Activated naive CD4-positive, alpha-beta T cell (primary cell): ENCODE measurements around the gene GNAT2.

Experiments
- DNase-seq, 4 experiments: peaks; one replicate each; lab custom pipeline; 2025; lab: John Stamatoyannopoulos, UW

Gene GNAT2

DNA sequence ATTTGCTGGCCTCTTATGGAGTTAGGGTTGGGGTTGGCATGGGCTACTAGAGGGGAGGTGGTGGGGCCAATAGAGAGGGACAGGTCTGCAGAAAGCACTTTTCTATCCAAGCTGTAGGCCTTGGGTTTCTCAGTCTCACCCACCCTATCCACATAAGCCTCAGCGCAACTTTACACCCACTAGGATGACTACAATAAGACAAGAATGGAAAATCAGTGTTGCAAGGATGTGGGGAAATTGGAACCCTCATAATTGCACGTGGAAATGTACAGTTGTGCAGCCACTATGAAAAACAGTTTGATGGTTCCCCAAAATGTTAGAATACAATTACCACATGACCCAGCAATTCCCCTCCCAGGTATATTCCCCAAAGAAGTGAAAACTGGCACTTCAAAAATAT is 22.4 kb upstream of the GNAT2 start:
- DNase-seq: no peak

DNA sequence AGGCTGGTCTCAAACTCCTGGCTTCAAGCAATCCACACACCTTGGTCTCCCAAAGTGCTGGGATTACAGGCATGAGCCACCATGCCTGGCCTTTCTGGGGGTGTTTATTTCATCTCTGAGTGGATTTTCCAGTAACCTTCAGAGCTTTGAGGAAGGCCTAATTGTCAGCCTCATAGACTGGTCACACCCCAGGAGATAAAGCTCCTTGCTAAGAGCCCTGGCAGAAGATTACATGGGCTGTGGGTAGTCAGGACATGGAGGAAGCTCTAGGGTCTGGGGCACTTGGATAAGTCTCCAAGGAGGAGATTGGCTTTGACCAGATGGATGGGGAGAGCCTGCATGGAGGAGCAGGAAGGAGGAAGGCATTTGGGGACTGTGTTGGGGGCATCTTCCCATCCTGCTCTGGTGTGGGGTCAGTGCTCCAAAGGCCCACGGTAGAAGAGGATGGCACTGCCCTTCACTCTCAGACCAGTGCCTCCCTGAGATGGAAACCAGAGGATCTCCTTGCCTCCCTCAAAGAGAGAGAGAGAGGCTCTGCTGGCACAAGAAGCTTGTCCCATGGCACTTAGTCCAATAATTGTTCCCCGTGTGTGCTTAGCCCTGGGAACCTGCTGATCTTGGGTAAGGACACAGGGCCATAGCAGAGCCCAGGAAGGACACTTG is 21.8 kb upstream of the GNAT2 start:
- no peak for DNase-seq

DNA sequence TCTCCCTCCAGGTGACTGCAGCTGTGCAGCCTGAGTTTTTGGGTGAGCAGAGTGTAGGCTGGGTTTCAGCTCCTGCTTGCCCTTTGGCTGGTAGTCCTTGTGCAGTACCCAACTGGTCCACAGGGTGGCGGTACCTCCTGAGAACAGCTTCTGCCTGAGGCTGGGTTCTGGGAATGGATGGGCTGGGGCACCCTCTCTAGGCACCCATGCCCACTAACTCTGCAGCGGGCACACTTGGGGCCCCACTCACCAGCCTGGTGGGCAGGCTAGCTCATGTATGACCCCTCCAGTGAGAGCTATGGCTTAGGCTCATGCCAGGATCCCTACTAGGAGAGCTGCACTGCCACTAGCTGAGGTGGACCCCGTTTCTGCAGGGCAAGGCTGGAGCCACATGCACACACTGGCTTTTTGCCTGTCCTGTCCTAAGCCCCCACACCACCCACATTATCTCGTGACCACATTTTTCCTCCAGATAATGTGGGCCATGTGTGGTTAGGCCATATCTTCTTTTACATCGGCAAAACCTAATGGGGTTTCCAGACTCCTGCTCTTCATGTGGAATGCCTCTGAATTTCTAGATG is 21.0 kb upstream of the GNAT2 start:
- peak; percentile 83 to 95 (median 92) for DNase-seq

DNA sequence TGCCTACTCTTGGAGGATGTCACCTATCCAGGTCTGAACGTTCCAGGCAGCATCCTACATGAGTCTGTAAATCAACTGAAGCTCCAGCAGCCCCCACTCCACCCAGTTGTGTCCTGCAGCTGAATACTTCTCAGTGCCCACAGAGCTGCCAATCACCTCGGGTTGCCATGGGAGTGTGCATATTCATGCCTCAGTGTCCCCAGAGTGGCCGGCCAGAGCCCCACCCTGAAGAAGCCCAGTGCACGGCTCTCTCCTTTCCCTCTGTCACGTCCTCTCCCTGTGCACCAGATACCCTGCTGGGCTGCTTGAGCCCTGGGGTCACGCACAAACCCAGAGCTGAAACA is 20.4 kb upstream of the GNAT2 start:
- DNase-seq: no peak

DNA sequence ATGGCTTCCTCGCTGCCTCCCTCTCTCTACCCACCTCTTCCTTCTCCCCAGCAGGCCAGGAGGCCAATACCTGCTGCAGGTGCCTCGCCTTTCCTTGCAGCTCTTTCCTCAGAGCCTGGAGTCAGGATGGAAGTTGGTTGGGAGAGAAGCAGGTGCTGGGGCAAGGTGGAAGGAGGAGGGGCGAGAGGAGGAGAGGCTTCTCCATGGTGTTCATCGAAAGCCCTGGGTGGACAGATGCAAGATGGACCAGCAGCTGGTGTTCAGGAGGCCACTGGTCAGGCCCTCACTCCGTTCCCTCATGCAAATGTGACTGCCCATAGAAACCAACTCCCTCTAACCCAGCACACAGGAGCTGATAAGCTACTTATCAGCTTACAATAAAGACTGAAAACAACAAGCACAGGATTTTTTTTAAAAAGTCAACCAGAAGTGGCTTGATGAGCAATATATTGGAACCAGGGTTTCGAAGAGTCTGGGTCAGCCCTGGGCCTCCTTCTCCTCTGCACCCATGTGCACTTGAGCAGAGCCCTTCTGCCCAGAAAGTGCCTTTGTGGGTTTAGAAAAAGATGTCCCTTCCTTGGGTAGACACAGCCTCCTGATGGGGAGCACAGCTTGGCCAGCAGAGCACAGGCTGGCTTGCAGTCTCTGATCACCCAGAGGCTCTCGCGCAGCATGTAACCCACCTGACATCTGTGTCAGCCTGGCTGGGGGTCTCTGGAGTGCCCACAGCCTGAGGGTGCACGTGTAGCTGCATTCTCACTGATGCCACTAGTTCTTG is 19.8 kb upstream of the GNAT2 start:
- no peak for DNase-seq

DNA sequence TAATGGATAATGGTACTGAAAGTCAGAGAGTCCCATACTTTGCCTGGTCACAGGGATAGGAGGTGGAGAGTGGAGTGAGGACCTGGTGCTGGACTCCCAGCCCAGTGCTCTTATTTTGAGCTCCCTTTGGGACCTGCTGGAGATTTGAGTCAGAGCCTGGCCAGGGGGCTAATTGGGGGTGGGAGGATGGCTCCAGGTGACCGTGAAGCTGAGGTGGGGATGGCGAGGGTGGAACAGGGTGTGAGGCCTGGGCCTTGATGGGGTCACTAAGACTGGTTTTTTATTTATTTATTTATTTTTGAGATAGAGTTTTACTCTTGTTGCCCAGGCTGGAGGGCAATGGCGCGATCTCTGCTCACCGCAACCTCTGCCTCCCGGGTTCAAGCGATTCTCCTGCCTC is 18.0 kb upstream of the GNAT2 start:
- DNase-seq: no peak

DNA sequence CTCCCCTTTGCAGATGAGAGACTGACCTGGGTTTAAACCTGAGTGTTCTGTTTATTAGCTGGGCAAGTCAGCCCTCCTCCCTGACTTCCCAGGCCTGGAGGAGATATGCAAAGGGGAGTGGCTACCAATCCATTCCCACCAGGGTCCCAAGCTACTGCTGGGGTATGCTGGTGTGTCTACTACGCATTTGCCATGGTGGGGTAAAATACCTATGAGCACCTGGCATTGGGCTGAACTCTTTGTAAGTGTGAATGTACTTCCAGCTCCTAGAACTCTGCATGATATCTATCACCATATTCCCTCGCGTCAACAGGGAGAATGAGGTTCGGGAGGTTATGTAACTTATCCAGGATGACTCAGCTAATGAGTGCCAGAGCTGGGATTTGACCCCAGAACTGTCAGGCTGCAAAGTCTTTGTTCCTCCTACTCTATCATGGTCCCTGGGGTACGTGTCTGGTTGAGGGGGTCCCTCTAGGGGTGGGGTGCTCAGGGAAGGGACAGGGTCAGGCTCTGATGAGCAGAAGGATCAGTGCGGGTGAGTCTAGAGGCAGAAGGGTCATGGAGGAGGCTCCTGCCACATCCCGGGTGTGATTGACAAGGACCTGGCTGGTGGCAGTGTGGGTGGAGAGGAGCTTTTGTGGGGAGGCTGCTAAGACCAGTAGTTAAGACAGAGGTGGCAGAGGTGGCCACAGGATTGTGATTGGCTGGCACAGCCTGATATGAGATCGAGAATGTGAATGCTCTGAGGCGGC is 17.0 kb upstream of the GNAT2 start:
- no peak for DNase-seq

DNA sequence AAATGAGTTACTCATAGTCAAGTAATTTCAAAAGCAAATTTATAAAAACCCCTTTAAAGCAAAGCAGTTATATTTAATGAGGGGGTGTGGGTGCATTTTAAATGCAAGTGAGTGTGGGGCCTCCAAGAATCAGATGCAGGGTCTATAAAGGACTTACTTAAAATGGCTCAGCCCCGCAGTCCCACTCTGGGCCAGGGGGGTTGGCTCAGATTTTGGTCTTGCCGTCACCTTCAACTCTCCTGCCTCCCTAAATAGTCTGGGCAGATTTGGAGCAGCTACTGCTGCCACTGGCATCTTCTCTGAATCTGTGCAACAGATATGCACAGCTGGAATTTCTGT is 16.4 kb upstream of the GNAT2 start:
- DNase-seq: no peak

DNA sequence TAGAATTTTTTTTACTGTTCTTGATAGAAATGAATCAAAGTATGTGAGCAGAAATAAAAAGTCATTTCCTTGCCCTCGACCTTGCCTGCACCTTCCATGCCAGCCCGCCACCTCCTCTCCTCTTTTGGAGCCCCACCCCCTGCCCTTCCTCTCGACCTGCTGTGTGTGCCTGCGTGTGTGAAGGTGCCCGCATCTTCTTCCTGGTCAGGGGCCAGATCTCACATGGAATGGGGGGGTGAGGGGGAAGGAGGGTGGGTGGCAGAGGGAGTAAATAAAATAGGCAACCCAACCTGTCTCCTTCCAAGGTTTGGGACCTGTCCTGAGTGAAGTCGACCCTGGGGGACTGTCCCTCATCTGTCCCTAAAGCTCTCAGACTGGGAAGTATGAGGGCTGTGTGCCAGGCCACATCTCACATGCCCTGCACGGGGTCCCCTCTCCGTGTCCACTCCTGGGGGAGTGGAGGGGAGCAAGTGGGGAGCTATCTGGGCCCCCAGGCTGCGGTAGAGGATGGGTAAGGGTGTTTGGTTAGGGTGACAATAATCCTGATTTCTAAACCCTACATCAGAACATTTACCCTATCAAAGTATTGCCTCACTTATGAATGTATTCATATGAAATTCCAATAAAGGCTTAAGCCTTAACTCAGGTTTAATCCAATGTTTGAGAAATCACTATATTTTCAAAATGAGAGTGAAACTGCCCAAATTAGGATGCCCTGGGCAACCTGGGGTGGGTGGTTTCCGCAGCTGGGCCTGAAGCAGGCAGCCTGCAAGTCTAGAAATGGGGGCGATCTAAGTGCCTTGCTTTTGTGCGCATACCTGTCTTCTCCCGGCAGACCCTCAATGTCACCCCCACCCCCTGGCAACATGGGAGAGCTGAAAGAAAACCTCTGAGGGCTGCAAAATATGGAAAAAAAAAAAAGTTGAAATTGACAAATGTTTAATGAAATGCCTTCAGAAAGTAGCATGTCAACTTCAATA is 15.6 kb upstream of the GNAT2 start:
- no peak for DNase-seq

DNA sequence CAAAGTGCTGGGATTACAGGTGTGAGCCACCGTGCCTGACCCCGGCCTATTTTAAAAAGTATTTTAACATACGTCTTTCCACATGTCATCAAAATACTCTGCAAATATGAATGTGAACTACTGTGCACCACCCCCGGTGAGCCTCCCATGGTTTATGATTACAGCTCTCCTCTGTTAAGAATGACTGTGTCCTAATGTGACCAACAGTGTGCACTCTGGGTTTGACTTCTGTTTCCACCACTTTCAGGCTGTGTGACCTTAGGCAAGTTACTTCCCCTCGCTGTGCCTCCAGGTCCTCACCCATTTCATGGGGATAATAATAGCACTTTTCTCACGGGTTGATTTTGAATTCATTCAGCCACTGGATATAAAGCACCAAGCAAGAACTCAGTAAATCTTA is 14.9 kb upstream of the GNAT2 start:
- no peak for DNase-seq

DNA sequence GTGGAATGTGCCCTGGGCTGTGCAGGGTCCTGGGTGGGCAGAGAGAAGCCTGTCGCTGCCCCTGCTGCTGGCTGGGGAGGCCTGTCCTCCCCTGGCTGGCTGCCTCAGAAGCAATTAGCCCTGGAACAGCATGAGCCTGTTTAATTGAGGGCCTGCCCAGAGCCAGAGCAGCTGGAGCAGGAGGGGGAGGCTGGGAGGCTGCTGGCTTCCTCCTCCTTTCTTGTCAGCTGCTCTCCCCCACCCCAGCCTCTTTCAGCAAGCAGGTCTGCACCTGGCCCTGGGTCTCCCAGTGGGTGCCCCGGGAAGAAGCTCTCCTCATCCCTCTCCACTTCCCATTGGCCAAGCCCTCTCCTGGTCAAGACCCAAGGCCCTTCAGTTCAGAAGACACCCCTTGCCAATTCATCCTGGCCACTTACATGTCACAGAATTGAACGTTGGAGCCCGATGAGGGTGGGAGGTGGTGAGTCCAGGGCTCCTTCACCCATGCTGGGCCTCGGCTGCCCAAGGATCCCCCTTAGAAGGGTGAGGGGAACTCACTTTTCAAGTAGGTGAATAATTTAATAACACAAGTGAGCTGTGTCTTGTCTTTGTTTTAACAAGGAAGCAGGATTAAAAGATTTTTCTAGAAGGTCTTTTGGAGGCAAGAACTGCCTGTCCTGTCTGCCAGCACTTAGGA is 13.4 kb upstream of the GNAT2 start:
- DNase-seq: no peak

DNA sequence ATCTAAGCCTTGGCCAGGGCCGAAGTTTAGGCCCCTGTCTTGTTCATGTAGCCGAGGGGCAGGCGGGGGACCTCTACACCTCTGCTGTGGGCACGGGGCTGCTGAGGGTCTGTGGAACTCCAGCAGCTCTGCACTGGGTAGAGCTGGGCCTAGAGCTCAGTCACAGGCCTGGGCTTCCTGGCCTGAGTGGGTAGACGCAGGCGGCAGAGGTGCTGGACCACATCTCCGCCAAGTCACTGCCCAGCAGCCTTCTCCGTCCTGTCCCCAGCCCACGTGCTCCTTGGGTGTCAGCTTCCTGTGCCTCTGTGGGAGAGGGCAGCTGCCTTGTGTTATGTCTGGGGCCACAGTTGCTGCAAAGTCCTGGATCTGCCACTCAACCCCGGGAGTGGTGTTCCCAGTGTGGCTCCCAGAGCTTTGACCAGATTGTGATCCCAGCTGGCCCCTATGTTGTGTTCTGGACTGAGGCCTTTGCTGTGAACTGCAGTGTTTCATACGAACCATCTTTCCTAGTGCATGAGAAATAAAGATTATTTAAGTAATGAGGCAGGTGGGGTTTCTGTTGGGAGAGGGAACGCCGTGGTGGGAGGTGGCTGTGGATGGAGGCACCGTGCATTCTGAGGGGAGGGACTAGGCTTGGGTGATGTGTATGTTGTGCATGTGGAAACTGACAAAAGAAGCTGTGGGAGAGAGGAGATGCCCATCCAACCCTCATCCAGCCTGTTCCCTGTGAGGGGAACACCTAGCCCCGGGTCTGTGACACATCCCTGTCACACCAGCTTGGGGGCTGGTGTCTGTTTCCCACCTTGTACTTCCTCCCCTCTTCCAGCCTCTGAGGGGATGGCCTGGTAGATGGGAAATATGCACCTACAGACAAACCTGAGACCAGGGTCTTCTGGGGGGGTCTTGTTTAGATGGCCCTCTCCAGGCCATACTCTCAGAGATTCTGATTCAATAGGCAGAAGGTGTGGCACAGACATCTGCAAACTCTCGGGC is 12.4 kb upstream of the GNAT2 start:
- no peak for DNase-seq

DNA sequence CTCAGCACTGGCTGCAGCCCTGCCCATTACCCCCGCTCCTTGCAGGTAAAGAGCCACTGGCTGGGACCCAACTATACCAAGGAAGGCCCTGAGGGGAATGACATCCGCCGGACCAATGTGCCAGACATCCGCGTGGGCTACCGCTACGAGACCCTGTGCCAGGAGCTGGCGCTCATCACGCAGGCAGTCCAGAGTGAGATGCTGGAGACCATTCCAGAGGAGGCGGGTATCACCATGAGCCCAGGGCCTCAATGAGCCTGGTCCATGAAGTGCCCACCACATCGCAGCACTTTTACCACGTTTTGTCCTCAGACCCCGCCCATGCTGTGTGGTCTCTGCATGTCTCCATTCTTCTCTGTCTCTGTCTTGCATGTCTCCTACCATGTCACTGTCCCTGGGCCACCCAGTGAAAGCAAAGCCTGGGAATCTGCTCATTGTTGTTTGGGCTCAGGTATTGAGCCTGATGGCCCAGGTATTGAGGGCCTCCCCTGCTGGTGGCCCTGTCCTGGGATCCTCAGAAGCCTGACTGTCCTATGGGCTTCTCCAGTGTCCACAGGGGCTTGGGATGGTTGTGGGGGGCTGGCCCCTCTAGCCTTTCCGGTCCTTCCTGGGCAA is 11.6 kb upstream of the GNAT2 start:
- DNase-seq: no peak

DNA sequence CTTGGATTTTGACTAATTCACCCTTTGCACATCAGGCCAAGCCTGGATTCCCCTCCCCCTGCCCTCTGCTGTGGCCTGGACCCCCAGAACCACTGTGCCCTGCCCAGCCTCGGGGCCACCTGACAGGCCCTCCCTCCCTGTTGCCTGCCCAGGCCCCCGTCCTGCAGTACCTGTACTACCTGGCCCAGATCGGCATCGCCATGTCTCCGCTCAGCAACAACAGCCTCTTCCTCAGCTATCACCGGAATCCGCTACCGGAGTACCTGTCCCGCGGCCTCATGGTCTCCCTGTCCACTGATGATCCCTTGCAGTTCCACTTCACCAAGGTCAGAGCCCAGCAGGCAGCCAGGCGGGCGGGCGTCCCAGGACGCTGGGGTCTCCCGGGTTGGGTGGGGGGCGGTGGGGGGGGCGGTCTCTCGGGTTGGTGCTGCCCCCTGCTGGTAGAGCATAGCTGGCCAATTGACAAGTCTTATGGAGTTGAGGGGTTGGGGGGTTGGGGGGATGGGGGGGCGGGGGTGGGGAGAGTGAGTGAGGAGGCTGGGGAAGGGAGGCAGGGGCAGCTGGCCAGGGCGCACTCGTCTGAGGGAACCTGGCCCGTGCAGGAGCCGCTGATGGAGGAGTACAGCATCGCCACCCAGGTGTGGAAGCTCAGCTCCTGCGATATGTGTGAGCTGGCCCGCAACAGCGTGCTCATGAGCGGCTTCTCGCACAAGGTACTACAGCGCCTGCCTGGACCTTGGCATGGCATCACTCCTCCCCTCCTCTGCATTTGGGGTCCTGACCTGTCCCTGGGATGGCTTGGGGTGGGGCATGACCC is 10.9 kb upstream of the GNAT2 start:
- DNase-seq: peak in 1 of 4 experiments; percentile 42

DNA sequence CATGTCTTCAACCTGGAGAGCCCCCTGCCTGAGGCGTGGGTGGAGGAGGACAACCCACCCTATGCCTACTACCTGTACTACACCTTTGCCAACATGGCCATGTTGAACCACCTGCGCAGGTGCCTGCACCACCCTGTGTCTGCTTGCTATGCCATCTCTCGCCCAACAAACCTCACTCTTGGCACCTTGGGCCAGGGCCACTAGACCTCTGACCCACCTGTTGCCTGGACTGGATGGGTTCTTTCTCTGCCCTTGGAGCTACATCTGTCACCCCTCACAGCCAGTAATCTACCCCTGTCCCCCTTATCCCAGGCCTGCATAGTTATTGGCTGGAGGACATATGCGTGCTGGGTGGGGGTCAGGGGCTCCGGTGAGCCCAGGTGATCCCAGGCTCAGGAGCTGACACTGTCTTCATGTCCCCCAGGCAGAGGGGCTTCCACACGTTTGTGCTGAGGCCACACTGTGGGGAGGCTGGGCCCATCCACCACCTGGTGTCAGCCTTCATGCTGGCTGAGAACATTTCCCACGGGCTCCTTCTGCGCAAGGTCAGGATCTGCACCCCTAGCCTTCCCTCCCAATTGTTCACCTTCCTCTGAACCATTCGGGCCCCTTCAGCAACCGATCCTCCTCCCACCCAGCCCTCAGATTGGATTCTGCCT is 10.1 kb upstream of the GNAT2 start:
- DNase-seq: no peak

DNA sequence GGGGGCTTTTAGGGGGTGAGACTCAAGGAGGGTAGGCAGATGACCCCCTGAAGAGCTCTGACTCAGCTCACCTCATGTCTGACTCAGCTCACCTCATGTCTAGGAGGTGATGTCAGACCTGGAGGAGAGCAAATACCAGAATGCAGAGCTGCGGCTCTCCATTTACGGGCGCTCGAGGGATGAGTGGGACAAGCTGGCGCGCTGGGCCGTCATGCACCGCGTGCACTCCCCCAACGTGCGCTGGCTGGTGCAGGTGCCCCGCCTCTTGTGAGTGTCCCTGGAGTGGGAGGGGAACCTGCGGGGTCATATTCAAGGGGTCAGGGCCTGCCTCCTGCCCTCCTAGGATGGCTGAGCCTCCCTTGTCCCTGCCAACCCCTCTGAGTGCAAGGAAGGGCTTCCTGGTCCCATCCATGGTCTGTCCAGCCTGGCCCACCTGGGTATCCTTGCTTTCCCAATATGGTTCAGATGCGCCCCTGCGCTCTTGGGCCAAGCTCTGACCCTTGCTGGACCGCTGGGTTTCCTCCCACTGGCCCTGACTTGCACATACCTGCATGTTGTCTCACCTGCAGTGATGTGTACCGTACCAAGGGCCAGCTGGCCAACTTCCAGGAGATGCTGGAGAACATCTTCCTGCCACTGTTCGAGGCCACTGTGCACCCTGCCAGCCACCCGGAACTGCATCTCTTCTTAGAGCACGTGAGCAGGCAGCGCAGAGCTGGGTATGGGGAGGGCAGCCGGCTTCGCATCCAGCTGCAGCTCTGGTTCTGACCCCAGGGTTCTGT is 9.3 kb upstream of the GNAT2 start:
- no peak for DNase-seq

DNA sequence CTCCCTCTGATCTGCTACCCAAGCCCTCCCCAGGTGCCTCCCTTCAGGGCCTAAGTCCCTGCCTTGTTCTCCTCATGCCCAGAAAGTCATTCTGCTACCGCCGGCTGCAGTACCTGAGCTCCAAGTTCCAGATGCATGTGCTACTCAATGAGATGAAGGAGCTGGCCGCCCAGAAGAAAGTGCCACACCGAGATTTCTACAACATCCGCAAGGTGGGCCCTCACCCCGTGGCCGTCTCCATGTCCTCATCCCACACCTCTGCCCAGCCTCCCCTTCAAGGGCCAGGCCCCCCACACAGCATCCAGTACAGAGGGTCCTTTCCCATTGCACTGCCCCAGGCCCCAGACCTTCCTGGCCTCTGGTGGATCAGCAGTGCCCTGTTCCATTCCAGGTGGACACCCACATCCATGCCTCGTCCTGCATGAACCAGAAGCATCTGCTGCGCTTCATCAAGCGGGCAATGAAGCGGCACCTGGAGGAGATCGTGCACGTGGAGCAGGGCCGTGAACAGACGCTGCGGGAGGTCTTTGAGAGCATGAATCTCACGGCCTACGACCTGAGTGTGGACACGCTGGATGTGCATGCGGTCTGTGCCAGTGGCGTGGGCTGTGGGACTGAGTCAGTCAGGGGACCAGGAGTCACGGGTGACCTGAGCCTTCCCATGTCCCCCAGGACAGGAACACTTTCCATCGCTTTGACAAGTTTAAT is 8.4 kb upstream of the GNAT2 start:
- DNase-seq: no peak
